SK-N-MC (cell line): ENCODE results near the gene PPP1R12B.
A peak's percentile ranks its signal among the peaks of the same experiment; 100 is the strongest.

Source experiments
- DNase-seq: peaks from one replicate; pipeline ENCODE4 v3.0.0-alpha.2; 2011; ENCODE audit warnings: low read depth, low spot score
- H3K27ac ChIP-seq: fragments of 200-600 bp; sonication (generic); 2 replicates; pipeline ENCODE4 v1.5.1; 2016; ENCODE audit warnings: mixed run types
- H3K36me3 ChIP-seq: fragments of 200-600 bp; sonication (generic); 2 replicates; pipeline ENCODE4 v1.6.1; 2017; ENCODE audit warnings: antibody characterized with exemption, low read length, mixed read lengths; ENCODE audit not compliant: insufficient read depth
- H3K4me3 ChIP-seq: fragments of 200-600 bp; sonication (generic); 2 replicates; pipeline ENCODE4 v1.5.1; 2016
- H3K9ac ChIP-seq: fragments of 200-600 bp; sonication (generic); 2 replicates; pipeline ENCODE4 v1.8.0; 2017; ENCODE audit warnings: mixed run types, mixed read lengths; ENCODE audit not compliant: insufficient read length
- H3K9me3 ChIP-seq: fragments of 200-600 bp; sonication (generic); 2 replicates; pipeline ENCODE4 v1.6.1; 2017; ENCODE audit warnings: low read depth, mild to moderate bottlenecking, antibody characterized with exemption, low read length, moderate library complexity, mixed read lengths
- EZH2 ChIP-seq: fragments of 200-600 bp; sonication (generic); IDR thresholded peaks from one replicate; pipeline ENCODE4 v1.6.1; 2017; ENCODE audit warnings: antibody characterized with exemption
- FOXP2 ChIP-seq: optimal IDR thresholded peaks from 2 replicates; pipeline ENCODE3; 2011; ENCODE audit warnings: mild to moderate bottlenecking, moderate library complexity; ENCODE audit not compliant: insufficient read depth; ENCODE audit errors: extremely low read length, control extremely low read depth
- POLR2AphosphoS5 ChIP-seq: IDR thresholded peaks from 2 replicates; pipeline ENCODE4 v1.6.1; 2012; ENCODE audit warnings: mild to moderate bottlenecking, low read depth, low read length, borderline replicate concordance

Gene PPP1R12B

GRCh38 chr1:202569393-202570322, 221.2 kb downstream of the PPP1R12B start:
- no peak for DNase-seq
- H3K4me3 ChIP-seq: no peak overlapping the region
- H3K36me3 ChIP-seq: no peaks in the 10 kb centered on the region
- TF ChIP-seq FOXP2 (no peak), POLR2AphosphoS5 (no peak), EZH2 (no peak)
- H3K27ac ChIP-seq: no peak overlapping the region
- no peak overlapping the region for H3K9ac ChIP-seq
- H3K9me3 ChIP-seq: no peaks in the 10 kb centered on the region

- TF ChIP-seq EZH2 (no peak), FOXP2 (no peak), POLR2AphosphoS5 (no peak)
- Histone ChIP-seq H3K9ac (no peak overlapping the region), H3K4me3 (no peak overlapping the region), H3K9me3 (no peaks in the 10 kb centered on the region), H3K36me3 (no peaks in the 10 kb centered on the region), H3K27ac (no peak overlapping the region)
- DNase-seq: no peak
These were observed 223.3 kb downstream of the PPP1R12B start for GRCh38 chr1:202571719-202572339.

GRCh38 chr1:202572867-202573266, 224.4 kb downstream of the PPP1R12B start:
- no peaks in the 10 kb centered on the region for H3K9me3 ChIP-seq
- no peak for DNase-seq
- no peak for TF ChIP-seq POLR2AphosphoS5
- H3K4me3 ChIP-seq: no peak overlapping the region
- no peak overlapping the region for H3K27ac ChIP-seq
- no peaks in the 10 kb centered on the region for H3K36me3 ChIP-seq
- no peak overlapping the region for H3K9ac ChIP-seq

- Histone ChIP-seq H3K9me3 (no peaks in the 10 kb centered on the region), H3K36me3 (no peaks in the 10 kb centered on the region), H3K27ac (peak overlapping the region; percentile 96; the same call in 1 of the 2 replicates), H3K9ac (no peak overlapping the region), H3K4me3 (peak overlapping the region; percentile 71; the same call in 1 of the 2 replicates)
- no peak for TF ChIP-seq POLR2AphosphoS5
- TF ChIP-seq EZH2: no peak
- no peak for TF ChIP-seq FOXP2
- DNase-seq: no peak
These were observed 227.6 kb downstream of the PPP1R12B start for GRCh38 chr1:202575918-202576653.

GRCh38 chr1:202576816-202577215, 228.3 kb downstream of the PPP1R12B start:
- no peak for TF ChIP-seq EZH2
- TF ChIP-seq POLR2AphosphoS5: no peak
- no peak for TF ChIP-seq FOXP2
- Histone ChIP-seq H3K9me3 (no peaks in the 10 kb centered on the region), H3K36me3 (no peaks in the 10 kb centered on the region), H3K9ac (peak overlapping the region; percentile 8), H3K4me3 (peak overlapping the region; percentile 71), H3K27ac (peak overlapping the region; percentile 96)
- no peak for DNase-seq

GRCh38 chr1:202577381-202577780, 228.9 kb downstream of the PPP1R12B start:
- no peak for TF ChIP-seq FOXP2
- TF ChIP-seq EZH2: no peak
- TF ChIP-seq POLR2AphosphoS5: no peak
- Histone ChIP-seq H3K9ac (peak overlapping the region; percentile 8), H3K9me3 (no peaks in the 10 kb centered on the region), H3K27ac (peak overlapping the region; percentile 96), H3K4me3 (peak overlapping the region; percentile 71), H3K36me3 (no peaks in the 10 kb centered on the region)
- DNase-seq: no peak

GRCh38 chr1:202578001-202578504, 229.6 kb downstream of the PPP1R12B start:
- H3K4me3 ChIP-seq: peak overlapping the region; percentile 71
- DNase-seq: peak; percentile 78
- TF ChIP-seq FOXP2 (no peak), EZH2 (no peak), POLR2AphosphoS5 (peak; percentile 40; the same call in 1 of the 2 replicates)
- H3K9ac ChIP-seq: peak overlapping the region; percentile 37
- H3K9me3 ChIP-seq: no peaks in the 10 kb centered on the region
- no peaks in the 10 kb centered on the region for H3K36me3 ChIP-seq
- peak overlapping the region; percentile 96 for H3K27ac ChIP-seq

GRCh38 chr1:202578565-202578964, 230.1 kb downstream of the PPP1R12B start:
- no peak; the same call in 1 of the 2 replicates for TF ChIP-seq POLR2AphosphoS5
- no peaks in the 10 kb centered on the region for H3K9me3 ChIP-seq
- H3K4me3 ChIP-seq: peak overlapping the region; percentile 71
- peak overlapping the region; percentile 96 for H3K27ac ChIP-seq
- no peaks in the 10 kb centered on the region for H3K36me3 ChIP-seq
- peak overlapping the region; percentile 37 for H3K9ac ChIP-seq
- DNase-seq: no peak
